Left lobe of liver (tissue), 2 donors: Measurements from ENCODE around the gene IRF4. TPM values are rescaled to one million over a fixed set of nuclear protein-coding genes. Genes with fewer than 3 reads are reported as not detected.
"Not testable (repeated sequence)": the region's sequence is repeated elsewhere in the genome, so short reads cannot be mapped to it uniquely, and the experiment has no call there.

Experiments used
- ATAC-seq: fragments of 200-7000 bp; cut with Tn5 transposase; one replicate; pipeline ENCODE4 v1.9.1; 2020; ENCODE audit warnings: mild to moderate bottlenecking, moderate library complexity
- DNase-seq: peaks from one replicate; pipeline ENCODE4 v3.0.0-alpha.2; 2020; ENCODE audit warnings: low spot score
- total RNA-seq: library from RNA; stranded (reverse); gene quantifications from one replicate; pipeline ENCODE4 v1.2.1, GENCODE V29; 2021
- donor health status: DM: no; HTN: no; CAD: no; lungs with moderate emphysema.
- donor health status: DM: no; HTN: yes; CAD: no.

Gene IRF4
- total RNA-seq, 1 donor from 2014 or later: 1.7 TPM

GRCh38 chr6:411402-412145 lies 20.0 kb downstream of the IRF4 start:
- no peak for ATAC-seq
- DNase-seq: no peak

- ATAC-seq (no peak), DNase-seq (no peak)
Measured at GRCh38 chr6:412146-412886, 20.8 kb downstream of the IRF4 start.

GRCh38 chr6:414447-414846 lies 22.9 kb downstream of the IRF4 start:
- no peak for ATAC-seq
- no peak for DNase-seq

- no peak for DNase-seq
- ATAC-seq: no peak
Measured at GRCh38 chr6:415087-415486, 23.5 kb downstream of the IRF4 start.

- no peak for ATAC-seq
- peak; percentile 16 for DNase-seq
Measured at GRCh38 chr6:421211-421610, 29.7 kb downstream of the IRF4 start.

- DNase-seq (peak; percentile 3), ATAC-seq (no peak)
Measured at GRCh38 chr6:422433-423054, 31.0 kb downstream of the IRF4 start.

- peak; percentile 24 for DNase-seq
- ATAC-seq: no peak
Measured at GRCh38 chr6:423055-423798, 31.7 kb downstream of the IRF4 start.

GRCh38 chr6:423799-424345 lies 32.3 kb downstream of the IRF4 start:
- peak; percentile 37 for DNase-seq
- no peak for ATAC-seq

- ATAC-seq: no peak
- peak; percentile 30 for DNase-seq
Measured at GRCh38 chr6:424741-425417, 33.3 kb downstream of the IRF4 start.

- peak; percentile 4 for DNase-seq
- ATAC-seq: not testable (repeated sequence)
Measured at GRCh38 chr6:425418-425788, 33.9 kb downstream of the IRF4 start.

GRCh38 chr6:426198-426738 lies 34.7 kb downstream of the IRF4 start:
- not testable (repeated sequence) for ATAC-seq, DNase-seq

- ATAC-seq (no peak), DNase-seq (no peak)
Measured at GRCh38 chr6:428047-428603, 36.6 kb downstream of the IRF4 start.

- ATAC-seq (no peak), DNase-seq (peak; percentile 26)
Measured at GRCh38 chr6:429515-430121, 38.1 kb downstream of the IRF4 start.

GRCh38 chr6:431504-431903 lies 40.0 kb downstream of the IRF4 start:
- ATAC-seq: no peak

GRCh38 chr6:431986-432385 lies 40.4 kb downstream of the IRF4 start:
- peak; percentile 16 for DNase-seq
- no peak for ATAC-seq

More at GRCh38 chr6:431504-431903, 40.0 kb downstream of the IRF4 start:
- DNase-seq: peak; percentile 29

GRCh38 chr6:434051-434705 lies 42.6 kb downstream of the IRF4 start:
- DNase-seq (peak; percentile 12), ATAC-seq (no peak)

GRCh38 chr6:435441-436307 lies 44.1 kb downstream of the IRF4 start:
- no peak for ATAC-seq
- DNase-seq: peak; percentile 40
